Spleen (tissue), 11 donors: ENCODE results near the gene PCBP3. TPM values are rescaled to one million over a fixed set of nuclear protein-coding genes. Genes with fewer than 3 reads are reported as not detected.

Experiments
- DNase-seq: peaks from one replicate; pipeline ENCODE4 v3.0.0-alpha.2; 2020
- H3K27ac ChIP-seq, 8 donors: fragments of 200-600 bp; sonication (generic) in 7 of 8; 1 replicate in 4 of 8; 2 replicates in 4 of 8; pipeline versions ENCODE4 v1.5.0 to v1.8.0; 2016 to 2021; ENCODE audit warnings: inconsistent platforms in 4 of 8, mild to moderate bottlenecking in 4 of 8, moderate library complexity in 1 of 8
- H3K27me3 ChIP-seq, 7 donors: fragments of 200-600 bp; sonication (generic) in 6 of 7; replicated peaks in 1 of 7; 1 replicate in 4 of 7; 2 replicates in 3 of 7; pipeline versions ENCODE4 v1.5.0 to v1.8.0; 2016 to 2021; ENCODE audit warnings: inconsistent platforms in 3 of 7, mild to moderate bottlenecking in 1 of 7
- H3K36me3 ChIP-seq, 6 donors: fragments of 200-600 bp; sonication (generic) in 5 of 6; 1 replicate in 4 of 6; 2 replicates in 2 of 6; pipeline versions ENCODE4 v1.5.0 to v1.8.0; 2016 to 2021; ENCODE audit warnings: inconsistent platforms in 2 of 6
- H3K4me1 ChIP-seq, 6 donors: fragments of 200-600 bp; sonication (generic) in 5 of 6; 1 replicate in 3 of 6; 2 replicates in 3 of 6; pipeline versions ENCODE4 v1.5.0 to v1.8.0; 2016 to 2021; ENCODE audit warnings: inconsistent platforms in 3 of 6
- H3K4me3 ChIP-seq, 8 donors: fragments of 200-600 bp; sonication (generic) in 7 of 8; 1 replicate in 4 of 8; 2 replicates in 4 of 8; pipeline versions ENCODE4 v1.5.0 to v1.8.0; 2016 to 2021; ENCODE audit warnings: inconsistent platforms in 4 of 8, mild to moderate bottlenecking in 4 of 8, moderate library complexity in 2 of 8
- H3K9me3 ChIP-seq, 8 donors: fragments of 200-600 bp; sonication (generic) in 7 of 8; 1 replicate in 4 of 8; 2 replicates in 4 of 8; pipeline versions ENCODE4 v1.5.0 to v1.8.0; 2016 to 2021; ENCODE audit warnings: inconsistent platforms in 4 of 8
- POLR2A ChIP-seq, 3 donors: fragments of 450-650 bp; IDR thresholded peaks; one replicate each; pipeline ENCODE4 v1.5.1; 2017; ENCODE audit warnings: antibody characterized with exemption in 3 of 3, mild to moderate bottlenecking in 1 of 3
- POLR2AphosphoS5 ChIP-seq, 3 donors: sonication (generic); formaldehyde crosslinking; IDR thresholded peaks; one replicate each; pipeline ENCODE4 v1.5.1; 2017; ENCODE audit warnings: antibody characterized with exemption in 3 of 3
- WGBS, 5 donors: extraction: QIAGEN DNeasy Blood & Tissue Kit in 3 of 5; methylation state at CpG; one replicate each; pipeline versions ENCODE4 v1.1.5 to v1.1.7; 2013 to 2018; 5-methylcytosine and 5-hydroxymethylcytosine counted together
- intact Hi-C: fragments of 100-400 bp; cut with DNase I; formaldehyde crosslinking; loops from one replicate; pipeline ENCODE4 v1.15.0; 2023; ENCODE audit warnings: low total_unique reads
- polyA plus RNA-seq, 3 donors: library from polyadenylated mRNA; stranded (reverse); fragments of 200-250 nt; gene quantifications; one replicate each; pipeline ENCODE4 v1.2.1, GENCODE V29; 2013
- total RNA-seq, 7 donors: library from RNA; depleted of rRNA in 3 of 7; stranded (reverse); fragments of >200 nt in 3 of 7; fragmentation: NEBNext Ultra II Directional in 4 of 7; extraction: Animal tissue kit (Norgen Biotek cat#: 25700) in 4 of 7; gene quantifications; one replicate each; pipeline versions ENCODE4 v1.1.0 to v1.2.1, GENCODE V29; 2016 to 2021
- TF ChIP-seq, protein P1 (sequence below), 11 experiments: fragments of 200-600 bp in 7 of 11; fragments of 450-650 bp in 4 of 11; sonication (generic) in 4 of 11; IDR thresholded peaks in 8 of 11; conservative IDR thresholded peaks in 3 of 11; 1 replicate in 7 of 11; 2 replicates in 4 of 11; pipeline versions ENCODE4 v1.4.0 to v1.8.0; 2016 to 2021; ENCODE audit warnings: antibody characterized with exemption in 11 of 11, inconsistent platforms in 4 of 11, mild to moderate bottlenecking in 1 of 11
- donor health status: healthy with polysubstance abuse.
- donor health status: DM: no; HTN: no; CAD: no; lungs with moderate emphysema.
- donor health status: DM: no; HTN: no; CAD: no.
- donor health status: Bipolar disorder and iron deficiency.
- donor health status: healthy.
- donor health status: DM: no; HTN: no; CAD: no.
- donor health status: DM: yes; HTN: yes; CAD: no.

Gene PCBP3
- total and polyA plus RNA-seq, 10 donors: 4.2 to 31.6 (median 15.2) TPM

DNA sequence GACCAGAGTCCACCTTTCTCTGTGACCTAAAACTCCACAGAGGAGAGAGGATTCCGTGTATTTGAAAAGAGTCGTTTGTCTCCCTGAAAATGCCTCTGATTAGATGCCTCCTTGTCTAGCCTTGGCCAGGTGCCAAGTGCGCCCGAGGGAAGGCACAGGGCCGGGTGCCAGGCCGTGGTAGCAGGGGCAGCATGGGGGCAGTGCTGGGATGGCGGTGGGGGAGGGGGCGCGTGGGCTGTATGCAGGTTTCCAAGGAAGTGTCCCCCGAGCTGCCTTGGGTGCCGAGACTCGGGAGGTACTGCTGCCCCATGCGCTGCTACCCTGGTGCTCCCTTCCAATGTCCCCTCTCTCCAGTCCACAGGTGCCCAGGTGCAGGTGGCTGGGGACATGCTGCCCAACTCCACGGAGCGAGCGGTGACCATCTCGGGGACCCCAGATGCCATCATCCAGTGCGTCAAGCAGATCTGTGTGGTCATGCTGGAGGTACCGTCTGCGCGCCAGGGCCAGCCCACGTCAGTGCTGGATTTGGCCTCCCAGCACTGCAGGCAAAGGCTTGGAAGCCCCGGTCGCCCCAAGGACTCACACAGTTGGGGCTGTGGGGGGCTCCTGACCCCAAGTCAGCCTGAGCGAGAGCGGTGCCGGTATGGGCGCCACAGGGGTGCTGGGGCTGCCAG, 267.2 kb downstream of the PCBP3 start:
- Histone ChIP-seq H3K27me3 (no peaks in the 10 kb centered on the region), H3K9me3 (no peaks in the 10 kb centered on the region), H3K27ac (no peak overlapping the region), H3K36me3 (peaks cover 0 to 33% (median 0%) of the 10 kb centered on the region in 6 donors), H3K4me1 (peaks cover 0 to 4% (median 3%) of the 10 kb centered on the region in 6 donors), H3K4me3 (no peak overlapping the region)
- 80 to 87% (median 83%) methylated on average over 21 to 28 of the region's 28 CpGs for WGBS, 5 donors
- intact Hi-C loops: no loop called here
- DNase-seq: no peak
- TF ChIP-seq POLR2AphosphoS5 (IDR thresholded peaks at IDR 0.05): no peak
- TF ChIP-seq POLR2A (IDR thresholded peaks at IDR 0.05): no peak
- TF ChIP-seq, protein P1, sequence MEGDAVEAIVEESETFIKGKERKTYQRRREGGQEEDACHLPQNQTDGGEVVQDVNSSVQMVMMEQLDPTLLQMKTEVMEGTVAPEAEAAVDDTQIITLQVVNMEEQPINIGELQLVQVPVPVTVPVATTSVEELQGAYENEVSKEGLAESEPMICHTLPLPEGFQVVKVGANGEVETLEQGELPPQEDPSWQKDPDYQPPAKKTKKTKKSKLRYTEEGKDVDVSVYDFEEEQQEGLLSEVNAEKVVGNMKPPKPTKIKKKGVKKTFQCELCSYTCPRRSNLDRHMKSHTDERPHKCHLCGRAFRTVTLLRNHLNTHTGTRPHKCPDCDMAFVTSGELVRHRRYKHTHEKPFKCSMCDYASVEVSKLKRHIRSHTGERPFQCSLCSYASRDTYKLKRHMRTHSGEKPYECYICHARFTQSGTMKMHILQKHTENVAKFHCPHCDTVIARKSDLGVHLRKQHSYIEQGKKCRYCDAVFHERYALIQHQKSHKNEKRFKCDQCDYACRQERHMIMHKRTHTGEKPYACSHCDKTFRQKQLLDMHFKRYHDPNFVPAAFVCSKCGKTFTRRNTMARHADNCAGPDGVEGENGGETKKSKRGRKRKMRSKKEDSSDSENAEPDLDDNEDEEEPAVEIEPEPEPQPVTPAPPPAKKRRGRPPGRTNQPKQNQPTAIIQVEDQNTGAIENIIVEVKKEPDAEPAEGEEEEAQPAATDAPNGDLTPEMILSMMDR (IDR thresholded peaks at IDR 0.05 in 8 of 11, conservative IDR thresholded peaks at IDR 0.05 in 3 of 11): no peak

DNA sequence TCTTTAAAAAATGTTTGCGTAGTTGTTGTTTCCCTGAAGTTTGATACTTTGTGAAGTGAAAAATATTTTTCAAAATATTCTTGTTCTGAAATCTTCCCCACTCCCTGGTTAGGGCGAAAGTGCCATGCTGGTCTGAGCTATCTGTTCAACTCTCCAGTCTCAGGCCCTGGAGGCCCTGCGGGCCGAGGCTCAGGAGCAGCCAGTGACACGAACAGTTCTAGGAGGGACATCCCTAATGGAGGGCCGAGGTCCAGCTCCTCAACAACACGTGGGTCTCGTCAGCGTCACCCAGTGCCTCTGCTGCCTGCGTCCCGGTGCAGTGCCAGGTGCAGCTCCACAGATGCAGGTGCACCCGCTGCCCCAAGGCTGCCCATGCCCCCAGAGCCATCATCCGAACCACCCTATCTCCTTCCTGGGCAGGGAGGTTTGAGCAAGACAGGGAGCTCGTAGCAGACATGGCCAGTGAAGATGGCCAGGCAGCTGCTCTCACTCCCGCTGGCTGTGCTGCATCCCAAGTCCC, 268.3 kb downstream of the PCBP3 start:
- Histone ChIP-seq H3K4me3 (no peak overlapping the region), H3K27ac (no peak overlapping the region), H3K36me3 (peaks cover 0 to 31% (median 0%) of the 10 kb centered on the region in 6 donors), H3K9me3 (no peaks in the 10 kb centered on the region), H3K4me1 (peaks cover 0 to 16% (median 14%) of the 10 kb centered on the region in 6 donors), H3K27me3 (no peaks in the 10 kb centered on the region)
- 86 to 93% (median 92%) methylated on average over 15 of the region's 15 CpGs for WGBS, 5 donors
- intact Hi-C loops: no loop called here
- DNase-seq: no peak
- TF ChIP-seq POLR2A (IDR thresholded peaks at IDR 0.05) (no peak), POLR2AphosphoS5 (IDR thresholded peaks at IDR 0.05) (no peak)
- TF ChIP-seq, protein P1 (IDR thresholded peaks at IDR 0.05 in 8 of 11, conservative IDR thresholded peaks at IDR 0.05 in 3 of 11): no peak

GRCh38 chr21:45912611-45913417, 269.3 kb downstream of the PCBP3 start:
- H3K4me3 ChIP-seq: no peak overlapping the region

GRCh38 chr21:45913418-45913765, 269.9 kb downstream of the PCBP3 start:
- Histone ChIP-seq H3K9me3 (no peaks in the 10 kb centered on the region), H3K27ac (no peak overlapping the region), H3K4me1 (peaks cover 0 to 28% (median 22%) of the 10 kb centered on the region in 6 donors), H3K36me3 (peaks cover 0 to 29% (median 0%) of the 10 kb centered on the region in 6 donors), H3K27me3 (no peaks in the 10 kb centered on the region), H3K4me3 (no peak overlapping the region)
- TF ChIP-seq POLR2AphosphoS5 (IDR thresholded peaks at IDR 0.05) (no peak), POLR2A (IDR thresholded peaks at IDR 0.05) (no peak)
- TF ChIP-seq, protein P1 (IDR thresholded peaks at IDR 0.05 in 8 of 11, conservative IDR thresholded peaks at IDR 0.05 in 3 of 11): no peak
- 85 to 95% (median 92%) methylated on average over 7 to 10 of the region's 10 CpGs for WGBS, 5 donors
- intact Hi-C loops: no loop called here
- no peak for DNase-seq

More at GRCh38 chr21:45912611-45913417, 269.3 kb downstream of the PCBP3 start:
- no peak for DNase-seq
- Histone ChIP-seq H3K27ac (no peak overlapping the region), H3K27me3 (no peaks in the 10 kb centered on the region), H3K4me1 (peaks cover 0 to 25% (median 21%) of the 10 kb centered on the region in 6 donors), H3K36me3 (peaks cover 0 to 29% (median 0%) of the 10 kb centered on the region in 6 donors), H3K9me3 (no peaks in the 10 kb centered on the region)
- intact Hi-C loops: no loop called here
- 76 to 85% (median 83%) methylated on average over 7 to 16 of the region's 16 CpGs for WGBS, 5 donors
- TF ChIP-seq POLR2AphosphoS5 (IDR thresholded peaks at IDR 0.05): no peak
